BLaER1 (cell line): ENCODE measurements around the gene PLAGL2.
A peak's percentile ranks its signal among the peaks of the same experiment; 100 is the strongest.

ENCODE experiments used
- H3K27ac ChIP-seq: shearing (Covaris generic); formaldehyde crosslinking; 2 replicates; pipeline ENCODE4 v1.8.1; 2022
- H3K27me3 ChIP-seq: shearing (Covaris generic); formaldehyde crosslinking; 2 replicates; pipeline ENCODE4 v1.8.1; 2022
- H3K36me3 ChIP-seq: shearing (Covaris generic); formaldehyde crosslinking; 2 replicates; pipeline ENCODE4 v1.8.1; 2022
- H3K4me1 ChIP-seq: shearing (Covaris generic); formaldehyde crosslinking; 2 replicates; pipeline ENCODE4 v1.8.1; 2022
- H3K4me2 ChIP-seq: shearing (Covaris generic); formaldehyde crosslinking; 2 replicates; pipeline ENCODE4 v1.8.1; 2022
- H3K4me3 ChIP-seq: shearing (Covaris generic); formaldehyde crosslinking; 2 replicates; pipeline ENCODE4 v1.8.1; 2022
- H3K9ac ChIP-seq: shearing (Covaris generic); formaldehyde crosslinking; 2 replicates; pipeline ENCODE4 v1.8.1; 2022
- H3K9me3 ChIP-seq: shearing (Covaris generic); formaldehyde crosslinking; 2 replicates; pipeline ENCODE4 v1.8.1; 2022
- H4K20me1 ChIP-seq: shearing (Covaris generic); formaldehyde crosslinking; 2 replicates; pipeline ENCODE4 v1.8.1; 2022
- Cebpa-rat ChIP-seq: shearing (Covaris generic); IDR thresholded peaks from 2 replicates; pipeline ENCODE4 v1.8.1; 2022

The PLAGL2 gene

DNA sequence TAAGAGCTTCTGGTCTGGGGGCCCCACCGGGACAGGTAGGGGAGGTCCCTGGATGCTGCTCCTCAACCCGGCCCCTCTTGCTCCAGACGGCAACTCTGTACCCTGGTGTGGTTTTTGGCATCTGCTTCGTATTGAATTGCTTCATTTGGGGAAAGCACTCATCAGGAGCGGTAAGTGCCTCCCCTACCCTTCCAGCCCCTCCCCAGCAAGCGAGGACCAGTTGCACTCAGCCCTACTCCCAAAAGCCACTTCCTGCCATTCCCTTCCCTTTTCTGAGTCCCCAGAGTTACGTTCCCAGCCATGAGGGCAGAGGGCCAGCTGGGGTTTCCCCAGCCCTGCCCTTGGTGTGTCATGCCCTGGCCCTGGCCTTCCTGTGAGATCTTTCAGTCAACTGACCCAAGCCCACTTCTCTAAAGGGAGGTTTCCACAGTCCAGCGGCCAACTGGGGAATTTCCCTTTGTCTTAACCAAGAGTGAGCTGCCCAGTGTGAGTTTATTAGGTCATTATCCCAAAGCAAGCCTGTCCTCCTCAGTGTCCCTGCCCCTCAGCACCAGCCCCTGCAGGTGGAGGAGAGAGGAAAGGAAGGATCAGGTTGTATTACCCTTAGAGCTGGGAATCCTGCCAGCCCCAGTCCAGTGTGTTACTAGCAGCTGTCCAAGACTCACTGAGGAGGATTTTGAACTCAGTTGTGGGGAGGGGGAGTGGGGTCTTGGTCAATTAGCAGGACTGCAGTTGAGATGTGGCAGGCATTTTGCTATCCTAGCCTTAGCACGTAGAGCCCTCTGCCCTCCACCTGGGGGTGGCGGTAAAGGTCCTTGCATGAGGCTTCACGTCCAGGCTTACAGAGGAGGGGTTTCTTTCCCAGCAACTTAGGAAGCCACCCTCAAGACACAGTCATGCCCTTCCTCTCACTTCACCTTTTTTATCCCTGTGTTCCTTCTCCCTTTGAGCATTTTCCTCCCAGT, 52.2 kb downstream of the PLAGL2 start:
- peak overlapping the region; percentile 44 for H3K4me2 ChIP-seq
- peaks cover 97% of the 10 kb centered on the region for H3K36me3 ChIP-seq
- no peak overlapping the region for H3K4me3 ChIP-seq
- peaks cover 18% of the 10 kb centered on the region for H3K4me1 ChIP-seq
- no peak for TF ChIP-seq Cebpa-rat
- H3K9ac ChIP-seq: peak overlapping the region; percentile 22; the same call in 1 of the 2 replicates
- no peaks in the 10 kb centered on the region for H3K27me3 ChIP-seq
- H3K9me3 ChIP-seq: no peaks in the 10 kb centered on the region
- H4K20me1 ChIP-seq: peaks cover 12% of the 10 kb centered on the region; the same call in 1 of the 2 replicates
- peak overlapping the region; percentile 37 for H3K27ac ChIP-seq

DNA sequence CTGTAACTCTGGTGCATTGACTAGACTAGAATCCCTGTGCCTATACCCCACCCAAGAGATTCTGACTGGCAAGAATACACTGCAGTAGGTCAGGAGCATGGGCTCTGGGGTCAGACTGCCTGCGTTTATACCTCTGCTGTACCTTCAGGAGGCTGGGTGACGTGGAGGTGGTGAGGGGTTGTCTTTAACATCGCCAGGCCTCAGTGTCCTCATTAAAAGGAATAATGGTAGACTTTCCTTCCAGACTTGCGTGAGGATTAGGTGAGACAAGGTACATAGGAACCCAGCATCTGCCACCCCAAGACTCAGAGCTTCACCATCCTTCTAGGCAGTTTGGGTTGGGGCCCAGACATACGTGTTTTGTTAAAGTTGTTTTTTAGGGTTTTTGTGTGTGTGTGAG, 53.8 kb downstream of the PLAGL2 start:
- H3K36me3 ChIP-seq: peaks cover 94% of the 10 kb centered on the region
- no peak overlapping the region for H3K9ac ChIP-seq
- peaks cover 18% of the 10 kb centered on the region for H3K4me1 ChIP-seq

DNA sequence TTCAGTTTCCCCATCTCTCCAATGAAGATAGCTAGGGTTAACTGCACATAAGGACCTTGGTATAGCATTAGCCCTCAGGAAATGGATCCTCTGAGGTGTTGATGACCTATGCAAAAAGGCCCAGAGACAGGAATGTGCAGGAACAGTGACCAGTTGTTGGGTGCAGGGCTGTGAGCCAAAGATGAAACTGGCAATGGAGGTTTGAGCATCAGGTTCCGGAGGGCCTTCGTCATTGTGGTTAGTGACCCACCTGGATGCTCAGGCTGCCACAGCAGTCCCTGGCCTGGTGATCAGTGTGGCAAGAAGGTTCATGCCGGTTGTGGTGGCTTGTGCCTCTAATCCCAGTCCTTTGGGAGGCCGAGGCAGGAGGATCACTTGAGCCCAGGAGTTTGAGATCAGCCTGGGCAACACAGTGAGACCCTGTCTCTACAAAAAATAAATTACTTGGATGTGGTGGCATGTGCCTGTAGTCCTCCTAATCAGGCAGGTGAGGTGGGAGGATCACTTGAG, 54.3 kb downstream of the PLAGL2 start:
- Histone ChIP-seq H3K27ac (no peak overlapping the region), H3K27me3 (no peaks in the 10 kb centered on the region), H3K4me3 (no peak overlapping the region), H3K9ac (no peak overlapping the region), H3K4me2 (no peak overlapping the region), H3K9me3 (no peaks in the 10 kb centered on the region), H3K4me1 (peaks cover 18% of the 10 kb centered on the region), H3K36me3 (peaks cover 94% of the 10 kb centered on the region), H4K20me1 (peaks cover 12% of the 10 kb centered on the region; the same call in 1 of the 2 replicates)
- no peak for TF ChIP-seq Cebpa-rat

More for the DNA sequence above, 53.8 kb downstream of the PLAGL2 start:
- Histone ChIP-seq H3K27ac (no peak overlapping the region), H3K27me3 (no peaks in the 10 kb centered on the region), H3K4me2 (no peak overlapping the region), H3K9me3 (no peaks in the 10 kb centered on the region), H4K20me1 (peaks cover 12% of the 10 kb centered on the region; the same call in 1 of the 2 replicates), H3K4me3 (no peak overlapping the region)
- no peak for TF ChIP-seq Cebpa-rat

DNA sequence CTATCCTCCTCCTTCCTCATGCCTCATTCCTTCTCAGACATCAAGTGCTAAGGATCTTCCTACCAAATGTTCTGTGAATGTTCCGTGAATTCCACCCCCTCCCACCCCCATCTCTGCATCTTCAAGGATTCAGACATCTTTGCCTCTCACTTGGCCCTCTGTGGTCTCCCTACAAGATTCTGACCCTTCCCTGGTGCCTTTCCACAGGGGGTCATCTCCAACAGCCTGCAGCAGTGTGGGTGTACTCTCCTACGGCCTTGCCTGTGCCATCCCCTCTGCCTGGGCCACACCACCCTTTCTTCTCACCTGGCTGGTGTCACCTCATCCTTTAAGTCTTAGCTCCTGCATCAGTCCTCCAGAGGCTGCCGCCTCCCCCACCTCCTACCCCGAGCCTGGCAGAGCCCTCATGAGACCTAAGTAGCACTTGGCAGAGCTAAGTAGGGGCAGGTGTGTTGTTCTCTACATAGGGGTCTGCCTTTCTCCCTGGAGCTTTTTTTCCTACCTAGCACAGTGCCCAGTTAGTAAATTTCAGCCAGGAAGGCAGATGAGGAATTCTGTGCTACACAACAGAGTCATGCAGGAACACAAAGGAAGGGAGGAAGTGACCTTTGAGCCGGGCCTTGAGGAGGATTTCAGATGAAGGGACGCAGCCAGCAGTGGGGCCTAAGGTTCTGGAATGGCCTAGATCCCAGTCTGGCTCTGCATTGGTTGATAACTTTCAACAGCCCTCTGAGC, 55.0 kb downstream of the PLAGL2 start:
- Histone ChIP-seq H3K4me2 (no peak overlapping the region), H3K36me3 (peaks cover 94% of the 10 kb centered on the region), H4K20me1 (peaks cover 12% of the 10 kb centered on the region; the same call in 1 of the 2 replicates), H3K27me3 (no peaks in the 10 kb centered on the region), H3K27ac (no peak overlapping the region), H3K4me3 (no peak overlapping the region), H3K9me3 (no peaks in the 10 kb centered on the region), H3K4me1 (peaks cover 18% of the 10 kb centered on the region), H3K9ac (no peak overlapping the region)
- TF ChIP-seq Cebpa-rat: no peak

DNA sequence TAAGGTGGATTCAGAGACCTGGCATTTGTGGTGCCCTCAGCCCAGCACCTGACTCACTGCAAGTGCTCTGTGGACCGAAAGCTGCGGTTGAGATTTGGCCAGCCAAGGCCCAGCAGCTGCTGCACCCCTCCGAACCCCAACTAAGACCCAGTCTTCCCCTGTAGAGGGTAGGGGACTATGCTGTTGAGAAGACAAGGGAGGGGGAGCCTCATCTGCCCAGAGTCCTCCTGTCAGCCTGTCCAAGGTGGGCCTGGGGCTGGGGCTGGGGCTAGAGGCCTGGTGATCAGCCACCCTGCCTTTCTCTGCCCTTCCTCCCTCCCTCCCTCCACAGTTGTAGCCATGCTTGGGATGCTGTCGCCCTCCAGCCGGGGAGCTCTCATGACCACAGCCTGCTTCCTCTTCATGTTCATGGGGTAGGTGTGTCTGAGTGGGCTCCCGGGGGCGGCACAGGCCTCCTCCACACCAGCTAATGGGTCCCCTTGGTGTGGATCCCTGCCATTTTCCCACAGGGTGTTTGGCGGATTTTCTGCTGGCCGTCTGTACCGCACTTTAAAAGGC, 57.2 kb downstream of the PLAGL2 start:
- Histone ChIP-seq H4K20me1 (peaks cover 10% of the 10 kb centered on the region; the same call in 1 of the 2 replicates), H3K27ac (no peak overlapping the region), H3K36me3 (peaks cover 97% of the 10 kb centered on the region), H3K27me3 (no peaks in the 10 kb centered on the region), H3K9ac (no peak overlapping the region), H3K4me1 (peaks cover 16% of the 10 kb centered on the region), H3K4me3 (no peak overlapping the region), H3K9me3 (no peaks in the 10 kb centered on the region), H3K4me2 (no peak overlapping the region)
- no peak for TF ChIP-seq Cebpa-rat

DNA sequence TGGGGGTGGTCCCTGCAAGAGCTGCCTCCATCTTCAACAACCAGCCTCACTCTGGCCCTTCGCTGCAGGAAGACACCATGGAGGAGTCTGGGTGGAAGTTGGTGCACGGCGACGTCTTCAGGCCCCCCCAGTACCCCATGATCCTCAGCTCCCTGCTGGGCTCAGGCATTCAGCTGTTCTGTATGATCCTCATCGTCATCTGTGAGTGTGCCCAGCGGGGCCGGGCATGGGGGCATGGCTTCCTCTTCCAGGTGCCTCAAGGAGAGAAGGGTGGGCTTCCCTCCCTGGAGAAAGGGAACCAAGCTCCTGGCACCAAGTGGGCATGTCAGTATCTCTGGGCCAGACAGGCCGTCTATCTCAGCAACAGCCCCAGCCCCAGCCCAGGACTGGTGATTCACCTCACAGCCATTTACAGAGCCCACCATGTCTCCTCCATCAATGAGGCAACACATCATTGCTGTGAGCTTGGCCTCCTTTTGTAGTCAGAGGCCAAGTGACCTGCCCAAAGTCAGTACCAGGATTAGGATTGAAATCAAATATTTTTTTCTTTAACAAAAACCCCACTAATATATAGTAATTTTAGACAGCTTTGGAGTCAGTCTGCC, 57.9 kb downstream of the PLAGL2 start:
- Histone ChIP-seq H3K9ac (no peak overlapping the region), H3K27me3 (no peaks in the 10 kb centered on the region), H3K4me1 (peaks cover 9% of the 10 kb centered on the region), H3K27ac (no peak overlapping the region), H3K9me3 (no peaks in the 10 kb centered on the region), H3K36me3 (peaks cover 97% of the 10 kb centered on the region), H4K20me1 (peaks cover 3% of the 10 kb centered on the region; the same call in 1 of the 2 replicates), H3K4me3 (no peak overlapping the region), H3K4me2 (no peak overlapping the region)
- no peak for TF ChIP-seq Cebpa-rat

DNA sequence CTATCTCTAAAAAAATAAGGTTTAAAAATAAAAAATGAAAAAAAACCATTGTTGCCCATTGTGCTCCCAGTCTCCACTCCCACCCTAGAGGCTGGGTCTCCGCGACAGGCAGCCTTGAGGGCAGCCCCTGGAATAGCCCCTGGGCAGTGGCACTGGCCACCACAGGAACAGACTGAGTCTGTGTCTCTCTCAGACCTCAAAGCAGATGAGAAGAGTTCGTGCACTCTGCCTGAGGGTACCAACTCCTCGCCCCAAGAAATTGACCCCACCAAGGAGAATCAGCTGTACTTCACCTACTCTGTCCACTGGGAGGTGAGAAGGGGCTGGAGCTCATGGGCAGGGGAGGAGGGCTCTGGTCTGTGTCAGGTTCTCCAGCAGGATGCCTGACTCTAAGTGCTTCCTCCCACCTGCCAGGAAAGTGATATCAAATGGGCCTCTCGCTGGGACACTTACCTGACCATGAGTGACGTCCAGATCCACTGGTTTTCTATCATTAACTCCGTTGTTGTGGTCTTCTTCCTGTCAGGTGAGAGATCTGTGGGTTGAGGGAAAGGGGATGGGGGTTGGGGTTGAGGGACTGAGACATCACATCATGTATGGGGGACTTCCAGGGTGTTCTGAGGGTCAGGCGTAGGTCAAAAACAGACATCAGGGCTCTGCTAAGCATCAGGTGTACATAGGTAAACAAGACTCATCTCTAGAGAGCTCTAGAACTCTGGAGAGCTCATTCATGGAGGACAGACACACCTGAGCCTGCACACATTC, 62.5 kb downstream of the PLAGL2 start:
- TF ChIP-seq Cebpa-rat: no peak
- Histone ChIP-seq H3K4me1 (peaks cover 6% of the 10 kb centered on the region; the same call in 1 of the 2 replicates), H3K4me2 (no peak overlapping the region), H3K36me3 (peaks cover 97% of the 10 kb centered on the region), H3K9me3 (no peaks in the 10 kb centered on the region), H3K4me3 (no peak overlapping the region), H3K9ac (no peak overlapping the region), H4K20me1 (peaks cover 5% of the 10 kb centered on the region), H3K27ac (no peak overlapping the region), H3K27me3 (no peaks in the 10 kb centered on the region)

DNA sequence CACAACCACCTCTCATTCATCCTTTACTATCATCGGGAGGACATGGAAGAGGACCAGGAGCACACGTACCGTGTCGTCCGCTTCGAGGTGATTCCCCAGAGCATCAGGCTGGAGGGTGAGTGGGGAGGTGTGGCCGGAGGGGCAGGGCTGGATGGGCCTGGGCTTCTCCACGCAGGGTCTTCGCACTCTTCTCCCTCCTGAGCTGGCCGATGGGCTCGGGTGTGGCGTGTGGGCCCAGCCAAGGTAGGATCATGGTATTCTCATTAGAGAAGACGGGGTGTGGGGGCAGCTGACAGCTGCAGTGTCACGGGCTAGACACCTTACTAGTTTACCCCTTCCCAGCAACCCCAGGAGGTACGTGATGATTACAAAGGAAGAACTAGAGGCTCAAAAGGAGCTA, 64.6 kb downstream of the PLAGL2 start:
- Histone ChIP-seq H3K36me3 (peaks cover 100% of the 10 kb centered on the region), H3K4me2 (no peak overlapping the region), H4K20me1 (peaks cover 26% of the 10 kb centered on the region), H3K9ac (no peak overlapping the region), H3K9me3 (no peaks in the 10 kb centered on the region), H3K4me1 (peaks cover 22% of the 10 kb centered on the region), H3K27me3 (no peaks in the 10 kb centered on the region), H3K4me3 (no peak overlapping the region), H3K27ac (no peak overlapping the region)
- TF ChIP-seq Cebpa-rat: no peak
